BJ (cell line): Measurements from ENCODE around the gene MNAT1. TPM values are rescaled to one million over a fixed set of nuclear protein-coding genes. Genes with fewer than 3 reads are reported as not detected.

ENCODE experiments used
- CTCF ChIA-PET: fragments of 350-600 bp; formaldehyde crosslinking; extraction: SDS; loops from one replicate; lab custom pipeline; 2021; ENCODE audit warnings: antibody characterized with exemption, inconsistent platforms; lab: Yijun Ruan, JAX
- POLR2A ChIA-PET: fragments of 300-600 bp; sonication (Branson Sonifier 250); formaldehyde crosslinking; extraction: SDS; loops from one replicate; lab custom pipeline; 2021; ENCODE audit warnings: antibody characterized with exemption; lab: Charles Lee
- DNase-seq: peaks from one replicate; pipeline ENCODE4 v3.0.0-alpha.2; 2011; ENCODE audit warnings: low read depth
- H3K27me3 ChIP-seq: 2 replicates; pipeline ENCODE4 v1.6.0; 2011; ENCODE audit warnings: low read length; ENCODE audit not compliant: control insufficient read depth, insufficient read depth
- H3K36me3 ChIP-seq: 2 replicates; pipeline ENCODE4 v1.5.1; 2011; ENCODE audit warnings: low read length; ENCODE audit not compliant: control insufficient read depth, insufficient read depth
- H3K4me3 ChIP-seq: 2 replicates; pipeline ENCODE4 v1.5.1; 2011; ENCODE audit warnings: low read depth, mild to moderate bottlenecking, control low read depth, low read length
- polyA plus RNA-seq: library from polyadenylated mRNA; depleted of rRNA; stranded (reverse); fragments of >200 nt; gene quantifications from 2 replicates; pipeline ENCODE4 v1.2.3, GENCODE V29; 2011
- TF ChIP-seq, protein P1 (sequence below): IDR thresholded peaks from 2 replicates; pipeline ENCODE4 v1.5.1; 2011; ENCODE audit warnings: low read depth, mild to moderate bottlenecking, control low read depth, inconsistent platforms, low read length, moderate library complexity; ENCODE audit not compliant: insufficient read depth

MNAT1 gene
- polyA plus RNA-seq, 1 experiment = 30.8 TPM

DNA sequence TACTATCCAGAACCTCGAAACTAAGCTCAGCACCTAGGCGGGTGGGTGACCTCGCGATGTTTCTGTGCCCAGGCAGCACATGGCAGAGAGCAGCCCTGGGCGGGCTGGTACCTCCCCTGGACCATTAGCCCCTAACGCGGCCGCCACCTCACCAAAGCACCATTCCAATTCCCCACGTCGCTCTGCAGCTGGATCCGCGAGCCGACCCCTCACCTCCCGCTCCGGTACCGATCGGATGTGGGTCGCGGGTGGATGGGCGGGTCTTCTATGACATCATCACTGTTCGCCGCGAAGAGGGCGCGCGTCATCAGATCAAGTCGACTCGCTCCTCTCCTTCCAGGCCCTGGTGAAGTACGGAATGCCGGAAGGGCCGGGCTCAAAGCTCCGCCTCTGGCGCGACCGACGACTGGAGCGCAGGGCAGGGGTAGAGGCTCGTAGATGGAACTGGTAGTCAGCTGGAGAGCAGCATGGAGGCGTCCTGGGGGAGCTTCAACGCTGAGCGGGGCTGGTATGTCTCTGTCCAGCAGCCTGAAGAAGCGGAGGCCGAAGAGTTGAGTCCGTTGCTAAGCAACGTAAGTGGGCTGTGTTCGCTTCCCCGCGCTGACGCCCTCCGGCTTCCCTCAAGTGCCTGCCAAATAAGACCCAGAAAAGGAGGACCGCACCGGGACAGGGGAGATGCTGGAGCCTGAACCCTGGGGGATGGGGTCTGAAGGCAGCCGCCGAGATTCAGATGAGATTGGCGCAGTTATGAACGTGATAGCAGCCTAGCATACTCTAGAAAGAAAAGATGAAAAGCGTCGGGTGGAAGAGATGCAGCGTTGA lies 246.5 kb downstream of the MNAT1 start, which contains the start of the genes SLC38A6 and TRMT5:
Gene SLC38A6 (plus strand): TSS at position 435 of the 822 bp plus-strand sequence. CDS start 33 bp downstream, at position 468.
Gene TRMT5 (minus strand): TSS at position 269 of the 822 bp plus-strand sequence. CDS start 106 bp downstream, at position 163.
- no peaks in the 10 kb centered on the region for H3K27me3 ChIP-seq
- DNase-seq = peak; percentile 85
- peak within 1 kb of the TSS; percentile 77 for H3K4me3 ChIP-seq
- peaks cover 4% of the 10 kb centered on the region for H3K36me3 ChIP-seq
- ChIA-PET CTCF (interaction anchor here (0.5 to 1.0 kb wide), 3 partner anchors 16 to 337 kb away, joined by 3 read pairs; no protein-coding TSS in a partner anchor), POLR2A (interaction anchor here (0.5 to 1.0 kb wide), 2 partner anchors 257 to 324 kb away, joined by 3 to 11 read pairs; partner anchors contain the start of gene SIX4)
- TF ChIP-seq, protein P1, sequence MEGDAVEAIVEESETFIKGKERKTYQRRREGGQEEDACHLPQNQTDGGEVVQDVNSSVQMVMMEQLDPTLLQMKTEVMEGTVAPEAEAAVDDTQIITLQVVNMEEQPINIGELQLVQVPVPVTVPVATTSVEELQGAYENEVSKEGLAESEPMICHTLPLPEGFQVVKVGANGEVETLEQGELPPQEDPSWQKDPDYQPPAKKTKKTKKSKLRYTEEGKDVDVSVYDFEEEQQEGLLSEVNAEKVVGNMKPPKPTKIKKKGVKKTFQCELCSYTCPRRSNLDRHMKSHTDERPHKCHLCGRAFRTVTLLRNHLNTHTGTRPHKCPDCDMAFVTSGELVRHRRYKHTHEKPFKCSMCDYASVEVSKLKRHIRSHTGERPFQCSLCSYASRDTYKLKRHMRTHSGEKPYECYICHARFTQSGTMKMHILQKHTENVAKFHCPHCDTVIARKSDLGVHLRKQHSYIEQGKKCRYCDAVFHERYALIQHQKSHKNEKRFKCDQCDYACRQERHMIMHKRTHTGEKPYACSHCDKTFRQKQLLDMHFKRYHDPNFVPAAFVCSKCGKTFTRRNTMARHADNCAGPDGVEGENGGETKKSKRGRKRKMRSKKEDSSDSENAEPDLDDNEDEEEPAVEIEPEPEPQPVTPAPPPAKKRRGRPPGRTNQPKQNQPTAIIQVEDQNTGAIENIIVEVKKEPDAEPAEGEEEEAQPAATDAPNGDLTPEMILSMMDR = 0 out of 2 replicates have a peak, but pooled peaks have one; percentile 4

- Histone ChIP-seq H3K36me3 (peaks cover 4% of the 10 kb centered on the region), H3K27me3 (no peaks in the 10 kb centered on the region), H3K4me3 (peak overlapping the region; percentile 77)
- POLR2A ChIA-PET = interaction anchor here (0.6 to 1.0 kb wide), 3 partner anchors 208 to 585 kb away, joined by 3 to 11 read pairs (median 4); partner anchors contain the start of gene SIX4
- peak; percentile 50 for DNase-seq
- CTCF ChIA-PET = interaction anchor here (0.6 to 1.1 kb wide), 6 partner anchors 14 to 340 kb away, joined by 3 read pairs; no protein-coding TSS in a partner anchor
- TF ChIP-seq, protein P1 = no peak
These were observed 247.3 kb downstream of the MNAT1 start for GRCh38 chr14:60981633-60982455.

- TF ChIP-seq, protein P1 = no peak
- peaks cover 9% of the 10 kb centered on the region for H3K36me3 ChIP-seq
- no peak for DNase-seq
- no peak overlapping the region for H3K4me3 ChIP-seq
- no peaks in the 10 kb centered on the region for H3K27me3 ChIP-seq
- CTCF ChIA-PET = no interaction called here
- POLR2A ChIA-PET = no interaction called here
These were observed 249.6 kb downstream of the MNAT1 start for GRCh38 chr14:60984196-60984595.

DNA sequence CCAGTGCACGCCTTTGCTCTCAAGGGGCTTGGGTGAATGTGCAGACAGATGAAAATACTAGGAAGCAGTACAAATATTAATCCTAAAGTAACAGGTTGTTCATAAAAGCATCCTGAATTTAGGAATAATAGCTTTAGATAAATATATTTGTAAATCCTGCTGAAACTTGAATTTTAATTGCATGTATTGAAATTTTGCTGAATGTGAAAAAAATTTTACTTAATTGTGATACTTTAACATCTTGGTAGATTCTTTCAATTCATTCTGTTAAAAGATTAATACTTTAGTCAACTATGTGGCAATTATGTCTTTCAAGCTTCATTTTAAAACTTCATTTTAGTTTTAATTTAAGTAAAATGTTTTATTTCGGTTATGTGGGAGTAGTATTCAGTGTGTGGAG lies 251.9 kb downstream of the MNAT1 start:
- ChIA-PET POLR2A (no interaction called here), CTCF (interaction anchor here (1.4 kb wide), 1 partner anchor 39 kb away, joined by 4 read pairs; no protein-coding TSS in a partner anchor)
- Histone ChIP-seq H3K27me3 (no peaks in the 10 kb centered on the region), H3K4me3 (no peak overlapping the region), H3K36me3 (peaks cover 10% of the 10 kb centered on the region)
- TF ChIP-seq, protein P1 = no peak
- no peak for DNase-seq
